RWPE2 (cell line): ENCODE results near the gene XRCC2.

Experiments
- ATAC-seq: fragments of 200-7000 bp; cut with Tn5 transposase; 3 replicates; pipeline ENCODE4 v1.9.1; 2021; ENCODE audit warnings: low read depth
- DNase-seq: peaks from one replicate; pipeline ENCODE4 v3.0.0-alpha.2; 2020; ENCODE audit warnings: low spot score
- H3K27ac ChIP-seq: fragments of 450-650 bp; 2 replicates; pipeline ENCODE4 v1.5.1; 2017; ENCODE audit warnings: mild to moderate bottlenecking; ENCODE audit not compliant: poor library complexity, severe bottlenecking
- H3K27me3 ChIP-seq: fragments of 250-450 bp; sonication (Bioruptor Pico); 2 replicates; pipeline ENCODE4 v1.5.1; 2021; ENCODE audit warnings: mild to moderate bottlenecking, moderate library complexity; ENCODE audit not compliant: insufficient read depth, poor library complexity, severe bottlenecking
- H3K36me3 ChIP-seq: fragments of 250-450 bp; sonication (Bioruptor Pico); 2 replicates; pipeline ENCODE4 v1.5.1; 2020; ENCODE audit warnings: low read depth, mild to moderate bottlenecking, moderate library complexity
- H3K4me1 ChIP-seq: fragments of 250-450 bp; sonication (Bioruptor Pico); 2 replicates; pipeline ENCODE4 v1.5.1; 2021; ENCODE audit warnings: mild to moderate bottlenecking, moderate library complexity; ENCODE audit not compliant: insufficient read depth, poor library complexity, severe bottlenecking
- H3K4me3 ChIP-seq: fragments of 250-450 bp; sonication (Bioruptor Pico); 2 replicates; pipeline ENCODE4 v1.5.1; 2021; ENCODE audit warnings: mild to moderate bottlenecking, moderate library complexity; ENCODE audit not compliant: severe bottlenecking
- H3K9me3 ChIP-seq: fragments of 250-450 bp; sonication (Bioruptor Pico); 2 replicates; pipeline ENCODE4 v1.5.1; 2021; ENCODE audit warnings: mild to moderate bottlenecking, moderate library complexity; ENCODE audit not compliant: severe bottlenecking
- TF ChIP-seq, protein P1 (sequence below): fragments of 450-650 bp; IDR thresholded peaks from one replicate; pipeline ENCODE4 v1.5.1; 2017; ENCODE audit warnings: mild to moderate bottlenecking, moderate library complexity; ENCODE audit not compliant: poor library complexity, severe bottlenecking

XRCC2 gene

DNA sequence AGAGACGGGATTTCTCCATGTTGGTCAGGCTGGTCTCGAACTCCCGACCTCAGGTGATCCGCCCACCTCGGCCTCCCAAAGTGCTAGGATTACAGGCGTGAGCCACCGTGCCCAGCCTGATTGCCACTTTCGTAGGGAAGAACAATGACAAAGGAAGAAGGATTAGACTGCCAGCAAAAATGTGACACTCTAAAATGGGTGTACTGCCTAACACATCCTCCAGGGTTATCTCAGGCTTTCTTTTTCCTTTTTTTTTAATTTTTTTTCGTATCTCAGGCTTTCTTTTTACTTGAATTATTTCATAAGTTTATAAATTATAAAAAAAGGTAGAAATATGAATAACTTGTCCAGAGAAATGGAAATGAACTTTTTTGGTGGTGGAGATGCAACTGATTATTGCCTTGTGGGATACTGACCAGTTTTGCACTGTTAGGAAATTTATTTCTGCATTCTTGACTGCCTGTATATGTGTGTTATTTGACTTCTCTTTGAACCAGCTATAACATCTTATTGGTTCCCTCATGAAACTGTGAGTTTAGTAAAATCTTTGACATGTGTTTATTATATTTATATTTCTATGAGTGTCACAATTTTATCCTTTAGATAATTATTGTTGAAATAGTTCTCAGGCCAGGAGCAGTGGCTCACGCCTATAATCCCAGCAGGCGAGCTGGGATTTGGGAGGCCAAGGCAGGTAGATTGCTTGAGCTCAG lies 56.8 kb downstream of the XRCC2 start:
- no peak for DNase-seq
- Histone ChIP-seq H3K27me3 (no peaks in the 10 kb centered on the region), H3K27ac (no peak overlapping the region), H3K4me1 (no peaks in the 10 kb centered on the region), H3K36me3 (no peaks in the 10 kb centered on the region), H3K4me3 (no peak overlapping the region), H3K9me3 (no peaks in the 10 kb centered on the region)
- TF ChIP-seq, protein P1, sequence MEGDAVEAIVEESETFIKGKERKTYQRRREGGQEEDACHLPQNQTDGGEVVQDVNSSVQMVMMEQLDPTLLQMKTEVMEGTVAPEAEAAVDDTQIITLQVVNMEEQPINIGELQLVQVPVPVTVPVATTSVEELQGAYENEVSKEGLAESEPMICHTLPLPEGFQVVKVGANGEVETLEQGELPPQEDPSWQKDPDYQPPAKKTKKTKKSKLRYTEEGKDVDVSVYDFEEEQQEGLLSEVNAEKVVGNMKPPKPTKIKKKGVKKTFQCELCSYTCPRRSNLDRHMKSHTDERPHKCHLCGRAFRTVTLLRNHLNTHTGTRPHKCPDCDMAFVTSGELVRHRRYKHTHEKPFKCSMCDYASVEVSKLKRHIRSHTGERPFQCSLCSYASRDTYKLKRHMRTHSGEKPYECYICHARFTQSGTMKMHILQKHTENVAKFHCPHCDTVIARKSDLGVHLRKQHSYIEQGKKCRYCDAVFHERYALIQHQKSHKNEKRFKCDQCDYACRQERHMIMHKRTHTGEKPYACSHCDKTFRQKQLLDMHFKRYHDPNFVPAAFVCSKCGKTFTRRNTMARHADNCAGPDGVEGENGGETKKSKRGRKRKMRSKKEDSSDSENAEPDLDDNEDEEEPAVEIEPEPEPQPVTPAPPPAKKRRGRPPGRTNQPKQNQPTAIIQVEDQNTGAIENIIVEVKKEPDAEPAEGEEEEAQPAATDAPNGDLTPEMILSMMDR: no peak
- no peak for ATAC-seq

DNA sequence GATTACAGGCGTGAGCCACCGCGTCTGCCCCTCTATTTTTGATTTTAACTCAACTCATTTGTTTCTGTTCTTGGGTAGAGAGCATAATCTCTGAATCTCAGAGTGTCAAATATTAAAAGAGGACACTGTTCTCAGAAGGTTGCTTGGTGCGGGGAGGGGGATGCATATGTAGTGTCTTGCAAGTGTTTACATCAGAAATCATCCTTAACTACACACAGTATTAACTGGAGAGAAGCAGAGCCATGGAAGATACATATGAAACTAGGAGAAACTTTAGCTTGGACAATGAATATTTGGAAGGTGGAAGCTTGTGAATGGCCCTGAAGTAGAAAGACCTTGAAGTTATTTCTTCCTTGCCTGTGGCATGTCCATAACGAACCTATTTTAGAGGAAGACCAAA lies 57.5 kb downstream of the XRCC2 start:
- Histone ChIP-seq H3K4me3 (no peak overlapping the region), H3K27ac (no peak overlapping the region), H3K27me3 (no peaks in the 10 kb centered on the region), H3K9me3 (no peaks in the 10 kb centered on the region), H3K4me1 (no peaks in the 10 kb centered on the region), H3K36me3 (no peaks in the 10 kb centered on the region)
- ATAC-seq (no peak), DNase-seq (no peak)
- TF ChIP-seq, protein P1: no peak

DNA sequence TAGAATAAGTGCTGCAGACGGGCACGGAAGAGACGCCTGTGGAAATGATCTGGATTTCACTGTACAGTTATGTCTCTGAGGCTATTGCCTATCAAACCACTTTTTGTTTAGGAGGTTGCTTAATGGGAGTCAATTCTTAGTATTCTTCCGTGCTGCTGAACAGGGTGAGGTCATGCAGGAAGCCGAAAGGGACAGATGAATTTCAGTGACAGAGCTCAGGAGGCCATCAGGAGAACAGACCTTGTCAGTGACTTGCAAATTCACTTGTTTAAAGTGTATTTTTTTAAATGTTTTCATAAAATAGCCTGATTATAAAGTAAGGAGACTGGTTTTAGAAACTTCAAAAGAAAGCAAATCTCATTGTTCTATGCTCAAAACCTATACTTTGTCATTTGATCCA lies 58.9 kb downstream of the XRCC2 start:
- no peak for DNase-seq
- TF ChIP-seq, protein P1: no peak
- no peak overlapping the region for H3K4me3 ChIP-seq
- ATAC-seq: no peak
- no peak overlapping the region for H3K27ac ChIP-seq
- H3K36me3 ChIP-seq: no peaks in the 10 kb centered on the region
- H3K4me1 ChIP-seq: no peaks in the 10 kb centered on the region
- no peaks in the 10 kb centered on the region for H3K27me3 ChIP-seq
- no peaks in the 10 kb centered on the region for H3K9me3 ChIP-seq

DNA sequence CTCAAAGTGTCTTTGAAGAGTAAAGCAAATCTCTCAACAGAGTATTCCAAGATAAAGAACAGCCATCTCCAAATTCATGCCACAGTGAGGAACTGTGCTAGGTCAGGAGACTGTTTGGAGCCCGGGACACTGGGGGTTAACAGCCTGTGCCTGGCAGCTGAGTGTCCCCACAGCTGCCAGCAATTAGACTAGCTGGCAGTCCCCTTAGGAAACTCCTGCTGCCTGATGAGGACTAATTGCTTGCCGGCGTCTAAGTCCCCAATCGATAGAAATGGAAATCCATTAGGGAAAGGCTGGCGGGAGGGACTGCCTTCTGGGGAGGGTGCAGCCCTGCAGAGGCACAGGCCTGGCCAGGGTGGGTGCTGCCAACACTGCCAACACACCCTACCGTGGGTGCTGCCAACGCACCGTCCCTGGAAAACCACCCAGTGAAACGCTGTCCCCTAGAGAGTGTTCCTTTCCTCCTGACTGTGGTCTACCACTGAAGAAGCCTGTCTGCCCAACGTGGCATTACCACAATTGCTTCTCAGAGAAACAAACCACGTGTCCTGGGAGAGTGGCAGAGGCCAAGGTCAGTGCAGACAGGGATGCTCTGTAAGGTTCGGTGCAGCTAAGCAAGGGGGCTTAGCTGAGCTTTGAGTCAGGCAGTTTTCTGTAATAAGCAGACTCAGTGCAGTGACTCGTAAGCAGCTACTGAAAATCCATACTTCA lies 60.8 kb downstream of the XRCC2 start:
- no peaks in the 10 kb centered on the region for H3K27me3 ChIP-seq
- TF ChIP-seq, protein P1: no peak
- peak; percentile 25; the same call in 1 of the 3 replicates for ATAC-seq
- no peak overlapping the region for H3K27ac ChIP-seq
- no peaks in the 10 kb centered on the region for H3K36me3 ChIP-seq
- no peak for DNase-seq
- no peaks in the 10 kb centered on the region for H3K4me1 ChIP-seq
- no peaks in the 10 kb centered on the region for H3K9me3 ChIP-seq
- H3K4me3 ChIP-seq: no peak overlapping the region

DNA sequence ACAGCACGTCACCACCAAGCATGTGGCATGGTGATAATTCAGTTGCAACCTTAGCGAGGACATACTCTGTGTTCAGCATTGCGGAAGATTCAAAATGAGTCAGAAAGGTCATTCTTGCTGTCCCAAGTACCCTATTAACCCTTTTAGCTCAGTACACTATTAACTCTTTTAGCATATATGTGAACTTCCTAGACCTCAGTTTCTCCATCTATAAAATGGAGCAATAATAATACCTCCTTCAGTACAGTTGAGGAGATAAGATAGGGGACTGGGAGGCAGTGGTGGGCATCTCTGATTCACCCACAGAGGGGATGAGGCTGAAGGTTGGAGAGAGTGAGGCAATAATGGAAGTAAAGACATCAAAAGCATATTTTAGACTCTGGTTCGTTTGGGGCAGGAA lies 67.3 kb downstream of the XRCC2 start:
- no peak overlapping the region for H3K27ac ChIP-seq
- H3K9me3 ChIP-seq: no peaks in the 10 kb centered on the region
- H3K4me3 ChIP-seq: no peak overlapping the region
- no peaks in the 10 kb centered on the region for H3K36me3 ChIP-seq
- no peaks in the 10 kb centered on the region for H3K4me1 ChIP-seq
- H3K27me3 ChIP-seq: no peaks in the 10 kb centered on the region
- DNase-seq: no peak
- ATAC-seq: no peak
- TF ChIP-seq, protein P1: no peak
